Measurements from ENCODE around the gene RGS12. TPM values are rescaled to one million over a fixed set of nuclear protein-coding genes. Genes with fewer than 3 reads are reported as not detected.

The RGS12 gene
- total RNA-seq, 4 donors from 2014 or later: 20.4 to 86.1 (median 34.1) TPM

GRCh38 chr4:3251691-3252479, 40.9 kb upstream of the RGS12 start:
- no peak for TF ChIP-seq CTCF (IDR thresholded peaks at IDR 0.05; ENCODE audit: low read depth)

- no peak for TF ChIP-seq CTCF (IDR thresholded peaks at IDR 0.05; ENCODE audit: low read depth)
Observed at GRCh38 chr4:3252480-3252828, 40.4 kb upstream of the RGS12 start.

- no peak for TF ChIP-seq CTCF (IDR thresholded peaks at IDR 0.05; ENCODE audit: low read depth)
Observed at GRCh38 chr4:3252831-3253641, 39.8 kb upstream of the RGS12 start.

- no peak for TF ChIP-seq CTCF (IDR thresholded peaks at IDR 0.05; ENCODE audit: low read depth)
Observed at GRCh38 chr4:3253808-3254207, 39.0 kb upstream of the RGS12 start.

GRCh38 chr4:3254302-3255131, 38.3 kb upstream of the RGS12 start:
- no peak for TF ChIP-seq CTCF (IDR thresholded peaks at IDR 0.05; ENCODE audit: low read depth)

GRCh38 chr4:3255611-3256186, 37.1 kb upstream of the RGS12 start:
- TF ChIP-seq CTCF (IDR thresholded peaks at IDR 0.05; ENCODE audit: low read depth): no peak

Measured in subcutaneous adipose tissue (tissue), 4 donors.